Measurements from ENCODE around the gene CNTNAP2. TPM values are rescaled to one million over a fixed set of nuclear protein-coding genes. Genes with fewer than 3 reads are reported as not detected.

CNTNAP2 gene
- total RNA-seq, 2 experiments from 2014 or later, result not detected

GRCh38 chr7:148256433-148256832 is 2139.8 kb downstream of the CNTNAP2 start:
- Mint-ChIP-seq H3K9me3 (peaks cover 3% of the 10 kb centered on the region), H3K4me3 (no peak overlapping the region), H3K4me1 (ENCODE audit: low read depth) (no peaks in the 10 kb centered on the region), H3K36me3 (ENCODE audit: low read depth) (no peaks in the 10 kb centered on the region), H3K27me3 (peaks cover 27% of the 10 kb centered on the region), H3K27ac (no peak overlapping the region)
- TF ChIP-seq CTCF (IDR thresholded peaks at IDR 0.05), result no peak
- intact Hi-C loops (cut with DNase I, micrococcal nuclease), result loop anchor here in 1 of 2 experiments (5.0 kb wide), 1 partner anchor 711 kb away; no protein-coding TSS in a partner anchor
- Histone ChIP-seq H3K36me3 (ENCODE audit: insufficient read depth, low read length) (no peaks in the 10 kb centered on the region), H3K27me3 (ENCODE audit: control insufficient read depth in 1 of 2, insufficient read depth in 2 of 2, low read length in 2 of 2) (peaks cover 0 to 10% of the 10 kb centered on the region in 2 experiments), H3K4me1 (ENCODE audit: insufficient read depth, low read length) (no peaks in the 10 kb centered on the region), H3K4me3 (ENCODE audit: low read length) (no peak overlapping the region), H3K27ac (ENCODE audit: low read depth in 1 of 2, low read length in 2 of 2) (no peak overlapping the region), H3K9me3 (ENCODE audit: control insufficient read depth in 1 of 2, insufficient read depth in 1 of 2, low read length in 2 of 2) (peaks cover 0 to 6% of the 10 kb centered on the region in 2 experiments)
- no peak for DNase-seq
- ChIA-PET POLR2A (no interaction called here), CTCF (no interaction called here)
- ATAC-seq (ENCODE audit: poor library complexity), result no peak

GRCh38 chr7:148260599-148260998 is 2144.0 kb downstream of the CNTNAP2 start:
- no peak overlapping the region for H3K4me3 ChIP-seq (ENCODE audit: low read length)
- H3K27ac Mint-ChIP-seq, result no peak overlapping the region
- ChIA-PET POLR2A (no interaction called here), CTCF (no interaction called here)
- H3K27me3 Mint-ChIP-seq, result peaks cover 21% of the 10 kb centered on the region
- peaks cover 8% of the 10 kb centered on the region for H3K4me1 ChIP-seq (ENCODE audit: insufficient read depth, low read length)
- H3K36me3 ChIP-seq (ENCODE audit: insufficient read depth, low read length), result no peaks in the 10 kb centered on the region
- TF ChIP-seq CTCF (IDR thresholded peaks at IDR 0.05), result no peak
- H3K27me3 ChIP-seq (ENCODE audit: control insufficient read depth in 1 of 2, insufficient read depth in 2 of 2, low read length in 2 of 2), result peaks cover 0 to 4% of the 10 kb centered on the region in 2 experiments
- intact Hi-C loops (cut with DNase I, micrococcal nuclease), result loop anchor here in 1 of 2 experiments (10.0 kb wide), 1 partner anchor 704 kb away; no protein-coding TSS in a partner anchor
- H3K4me3 Mint-ChIP-seq, result no peak overlapping the region
- no peaks in the 10 kb centered on the region for H3K36me3 Mint-ChIP-seq (ENCODE audit: low read depth)
- no peaks in the 10 kb centered on the region for H3K9me3 ChIP-seq (ENCODE audit: control insufficient read depth in 1 of 2, insufficient read depth in 1 of 2, low read length in 2 of 2)
- H3K9me3 Mint-ChIP-seq, result no peaks in the 10 kb centered on the region
- no peak for DNase-seq
- no peak for ATAC-seq (ENCODE audit: poor library complexity)
- peaks cover 7% of the 10 kb centered on the region for H3K4me1 Mint-ChIP-seq (ENCODE audit: low read depth)
- H3K27ac ChIP-seq (ENCODE audit: low read depth in 1 of 2, low read length in 2 of 2), result no peak overlapping the region

GRCh38 chr7:148261523-148261922 is 2144.9 kb downstream of the CNTNAP2 start:
- peak in 1 of 14 experiments; percentile 9 for DNase-seq
- intact Hi-C loops (cut with DNase I, micrococcal nuclease), result loop anchor here in 1 of 2 experiments (10.0 kb wide), 1 partner anchor 703 kb away; no protein-coding TSS in a partner anchor
- ChIA-PET CTCF (no interaction called here), POLR2A (no interaction called here)
- Mint-ChIP-seq H3K27ac (no peak overlapping the region), H3K4me3 (no peak overlapping the region), H3K36me3 (ENCODE audit: low read depth) (no peaks in the 10 kb centered on the region), H3K9me3 (no peaks in the 10 kb centered on the region), H3K4me1 (ENCODE audit: low read depth) (peaks cover 7% of the 10 kb centered on the region), H3K27me3 (peaks cover 24% of the 10 kb centered on the region)
- no peak overlapping the region for H3K4me3 ChIP-seq (ENCODE audit: low read length)
- H3K36me3 ChIP-seq (ENCODE audit: insufficient read depth, low read length), result no peaks in the 10 kb centered on the region
- TF ChIP-seq CTCF (IDR thresholded peaks at IDR 0.05), result no peak
- peaks cover 0 to 4% of the 10 kb centered on the region in 2 experiments for H3K27me3 ChIP-seq (ENCODE audit: control insufficient read depth in 1 of 2, insufficient read depth in 2 of 2, low read length in 2 of 2)
- peaks cover 8% of the 10 kb centered on the region for H3K4me1 ChIP-seq (ENCODE audit: insufficient read depth, low read length)
- no peaks in the 10 kb centered on the region for H3K9me3 ChIP-seq (ENCODE audit: control insufficient read depth in 1 of 2, insufficient read depth in 1 of 2, low read length in 2 of 2)
- H3K27ac ChIP-seq (ENCODE audit: low read depth in 1 of 2, low read length in 2 of 2), result no peak overlapping the region
- no peak for ATAC-seq (ENCODE audit: poor library complexity)

Measured in CD4-positive, alpha-beta T cell (primary cell).